Ishikawa (cell line): ENCODE results near the gene CRTC1.

Experiments used
- CEBPB ChIP-seq: IDR thresholded peaks from 2 replicates; pipeline ENCODE4 v1.6.1; 2012
- CREB1 ChIP-seq: IDR thresholded peaks from 2 replicates; pipeline ENCODE4 v1.6.1; 2012; ENCODE audit warnings: low read depth
- EGR1 ChIP-seq: IDR thresholded peaks from 2 replicates; pipeline ENCODE4 v1.6.1; 2012
- EP300 ChIP-seq: IDR thresholded peaks from 2 replicates; pipeline ENCODE4 v1.6.1; 2012; ENCODE audit warnings: borderline replicate concordance
- FOXM1 ChIP-seq: IDR thresholded peaks from 2 replicates; pipeline ENCODE4 v1.6.1; 2012; ENCODE audit warnings: low read depth, borderline replicate concordance
- NFIC ChIP-seq: IDR thresholded peaks from 2 replicates; pipeline ENCODE4 v1.6.1; 2012
- RAD21 ChIP-seq: IDR thresholded peaks from 2 replicates; pipeline ENCODE4 v1.6.1; 2012; ENCODE audit warnings: low read depth
- TAF1 ChIP-seq: IDR thresholded peaks from 2 replicates; pipeline ENCODE4 v1.6.1; 2012; ENCODE audit warnings: low read depth, mild to moderate bottlenecking
- TCF12 ChIP-seq: IDR thresholded peaks from 2 replicates; pipeline ENCODE4 v1.6.1; 2012; ENCODE audit warnings: low read depth
- TEAD4 ChIP-seq: IDR thresholded peaks from 2 replicates; pipeline ENCODE4 v1.6.1; 2012
- YY1 ChIP-seq: IDR thresholded peaks from 2 replicates; pipeline ENCODE4 v1.6.1; 2012; ENCODE audit warnings: low read depth
- ZBTB7A ChIP-seq: IDR thresholded peaks from 2 replicates; pipeline ENCODE4 v1.6.1; 2012; ENCODE audit warnings: low read depth
- TF ChIP-seq, protein P1 (sequence below): IDR thresholded peaks from 2 replicates; pipeline ENCODE4 v1.6.1; 2012
- TF ChIP-seq, protein P2 (sequence below): IDR thresholded peaks from 2 replicates; pipeline ENCODE4 v1.6.1; 2012
- TF ChIP-seq, protein P3 (sequence below): IDR thresholded peaks from 2 replicates; pipeline ENCODE4 v1.6.1; 2012; ENCODE audit warnings: low read depth, mild to moderate bottlenecking

CRTC1 gene

DNA sequence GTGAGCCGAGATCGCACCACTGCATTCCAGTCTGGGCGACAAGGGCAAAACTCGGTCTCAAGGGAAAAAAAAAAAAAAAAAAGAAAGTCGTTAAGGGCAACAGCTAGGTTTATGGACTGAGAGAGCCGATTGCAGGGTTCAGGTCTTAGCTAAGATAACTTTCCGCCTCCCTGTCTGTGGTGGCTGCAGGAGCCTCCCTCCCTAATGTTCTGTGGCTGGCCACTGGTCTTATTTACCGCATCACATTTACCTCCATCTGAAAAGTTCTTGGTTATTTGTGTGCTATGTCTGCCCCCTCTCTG, 722 bp upstream of the CRTC1 start:
- TF ChIP-seq, protein P1, sequence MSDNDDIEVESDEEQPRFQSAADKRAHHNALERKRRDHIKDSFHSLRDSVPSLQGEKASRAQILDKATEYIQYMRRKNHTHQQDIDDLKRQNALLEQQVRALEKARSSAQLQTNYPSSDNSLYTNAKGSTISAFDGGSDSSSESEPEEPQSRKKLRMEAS, result no peak
- no peak for TF ChIP-seq TCF12
- no peak for TF ChIP-seq RAD21
- TF ChIP-seq, protein P2, sequence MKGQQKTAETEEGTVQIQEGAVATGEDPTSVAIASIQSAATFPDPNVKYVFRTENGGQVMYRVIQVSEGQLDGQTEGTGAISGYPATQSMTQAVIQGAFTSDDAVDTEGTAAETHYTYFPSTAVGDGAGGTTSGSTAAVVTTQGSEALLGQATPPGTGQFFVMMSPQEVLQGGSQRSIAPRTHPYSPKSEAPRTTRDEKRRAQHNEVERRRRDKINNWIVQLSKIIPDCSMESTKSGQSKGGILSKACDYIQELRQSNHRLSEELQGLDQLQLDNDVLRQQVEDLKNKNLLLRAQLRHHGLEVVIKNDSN, result no peak
- TF ChIP-seq CEBPB, result no peak
- TF ChIP-seq CREB1, result no peak
- no peak for TF ChIP-seq YY1
- TF ChIP-seq EGR1, result no peak
- no peak for TF ChIP-seq ZBTB7A
- TF ChIP-seq, protein P3, sequence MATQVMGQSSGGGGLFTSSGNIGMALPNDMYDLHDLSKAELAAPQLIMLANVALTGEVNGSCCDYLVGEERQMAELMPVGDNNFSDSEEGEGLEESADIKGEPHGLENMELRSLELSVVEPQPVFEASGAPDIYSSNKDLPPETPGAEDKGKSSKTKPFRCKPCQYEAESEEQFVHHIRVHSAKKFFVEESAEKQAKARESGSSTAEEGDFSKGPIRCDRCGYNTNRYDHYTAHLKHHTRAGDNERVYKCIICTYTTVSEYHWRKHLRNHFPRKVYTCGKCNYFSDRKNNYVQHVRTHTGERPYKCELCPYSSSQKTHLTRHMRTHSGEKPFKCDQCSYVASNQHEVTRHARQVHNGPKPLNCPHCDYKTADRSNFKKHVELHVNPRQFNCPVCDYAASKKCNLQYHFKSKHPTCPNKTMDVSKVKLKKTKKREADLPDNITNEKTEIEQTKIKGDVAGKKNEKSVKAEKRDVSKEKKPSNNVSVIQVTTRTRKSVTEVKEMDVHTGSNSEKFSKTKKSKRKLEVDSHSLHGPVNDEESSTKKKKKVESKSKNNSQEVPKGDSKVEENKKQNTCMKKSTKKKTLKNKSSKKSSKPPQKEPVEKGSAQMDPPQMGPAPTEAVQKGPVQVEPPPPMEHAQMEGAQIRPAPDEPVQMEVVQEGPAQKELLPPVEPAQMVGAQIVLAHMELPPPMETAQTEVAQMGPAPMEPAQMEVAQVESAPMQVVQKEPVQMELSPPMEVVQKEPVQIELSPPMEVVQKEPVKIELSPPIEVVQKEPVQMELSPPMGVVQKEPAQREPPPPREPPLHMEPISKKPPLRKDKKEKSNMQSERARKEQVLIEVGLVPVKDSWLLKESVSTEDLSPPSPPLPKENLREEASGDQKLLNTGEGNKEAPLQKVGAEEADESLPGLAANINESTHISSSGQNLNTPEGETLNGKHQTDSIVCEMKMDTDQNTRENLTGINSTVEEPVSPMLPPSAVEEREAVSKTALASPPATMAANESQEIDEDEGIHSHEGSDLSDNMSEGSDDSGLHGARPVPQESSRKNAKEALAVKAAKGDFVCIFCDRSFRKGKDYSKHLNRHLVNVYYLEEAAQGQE, result no peak
- TF ChIP-seq NFIC, result no peak
- TF ChIP-seq EP300, result no peak
- no peak for TF ChIP-seq FOXM1
- TF ChIP-seq TEAD4, result no peak
- no peak for TF ChIP-seq TAF1

DNA sequence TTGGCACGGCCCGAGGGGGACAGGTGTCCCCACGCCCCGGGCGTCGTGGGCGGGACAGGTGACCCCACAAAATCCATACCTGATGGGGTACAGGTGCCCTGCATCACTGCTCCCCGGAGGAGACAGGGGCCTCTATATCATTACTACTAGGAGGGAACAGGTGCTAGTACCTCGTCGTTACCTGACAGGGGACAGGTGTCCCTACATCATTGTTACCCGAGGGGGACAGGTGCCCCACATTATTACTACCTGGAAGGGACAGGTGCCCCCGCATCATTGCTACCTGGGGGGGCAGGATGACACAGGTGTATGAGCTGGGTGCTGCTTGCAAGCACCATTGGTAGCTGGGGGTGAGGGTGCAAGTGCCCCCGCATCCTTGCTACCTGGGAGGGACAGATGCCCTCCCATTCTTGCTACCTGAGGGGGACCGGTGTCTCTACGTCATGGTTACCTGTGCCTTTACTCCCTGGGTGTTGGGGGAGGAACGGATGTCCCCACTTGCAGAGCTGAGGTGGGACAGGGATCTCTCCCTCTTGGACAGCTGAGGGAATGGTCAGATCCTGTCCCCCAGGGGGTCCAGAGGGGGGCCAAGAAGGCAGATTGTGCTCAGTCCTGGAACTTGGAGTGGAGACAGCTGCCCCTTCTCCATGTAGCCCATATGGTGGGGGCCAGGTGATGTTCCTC, 620 bp downstream of the CRTC1 start:
- TF ChIP-seq EP300 (no peak), NFIC (no peak), EGR1 (no peak), TEAD4 (no peak), TCF12 (no peak), ZBTB7A (no peak), YY1 (no peak), CREB1 (no peak), TAF1 (no peak), CEBPB (no peak), RAD21 (no peak)
- TF ChIP-seq, protein P1, result no peak
- TF ChIP-seq, protein P3, result no peak
- TF ChIP-seq, protein P2, result no peak

DNA sequence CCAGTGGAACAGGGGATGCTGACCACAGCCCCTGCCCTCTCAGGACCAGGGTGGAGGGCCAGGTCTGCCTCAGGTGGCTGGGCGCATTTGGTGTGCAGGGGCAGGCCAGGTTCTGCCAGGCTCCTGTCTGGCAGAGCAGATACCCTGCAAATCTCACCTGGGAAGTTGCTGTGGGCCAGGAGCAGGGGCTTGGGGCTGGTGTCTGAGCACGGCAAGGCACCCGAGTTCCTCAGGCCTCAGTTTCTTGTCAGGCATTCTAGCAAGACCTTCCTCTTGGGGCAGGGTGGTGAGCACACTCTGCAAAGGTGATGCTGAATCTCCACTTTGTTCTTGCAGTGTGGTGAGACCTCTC, 1.1 kb downstream of the CRTC1 start:
- TF ChIP-seq FOXM1 (no peak), YY1 (no peak), CEBPB (no peak), EP300 (no peak), ZBTB7A (no peak), EGR1 (no peak), RAD21 (no peak), TAF1 (no peak), TCF12 (no peak), NFIC (no peak)
- TF ChIP-seq, protein P1, result no peak
- TF ChIP-seq, protein P2, result no peak

DNA sequence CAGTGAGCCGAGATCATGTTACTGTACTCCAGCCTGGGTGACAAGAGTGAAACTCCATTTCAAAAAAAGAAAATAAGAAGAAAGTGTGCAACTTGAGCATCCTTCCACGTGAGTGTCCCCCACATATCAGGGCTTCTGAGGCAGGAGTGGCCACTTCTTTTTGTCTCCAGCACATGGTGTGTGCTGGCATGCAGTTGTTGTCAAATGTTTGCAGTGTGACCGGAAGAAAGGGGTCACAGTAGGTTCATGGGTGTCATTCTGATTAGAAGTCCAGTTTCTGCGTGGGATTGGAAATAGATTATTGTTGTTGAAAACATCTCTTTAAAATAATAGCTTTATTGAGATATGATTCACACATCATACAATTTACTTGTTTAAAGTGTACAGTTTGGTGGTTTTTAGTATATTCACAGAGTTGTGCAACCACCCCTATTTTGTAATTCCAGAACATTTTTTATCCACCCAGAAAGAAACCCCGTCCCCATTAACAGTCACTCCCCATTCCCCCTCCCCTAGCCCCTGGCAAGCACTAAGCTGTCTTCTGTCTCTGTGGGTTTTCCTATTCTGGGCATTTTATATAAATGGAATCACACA, 2.2 kb downstream of the CRTC1 start:
- TF ChIP-seq, protein P3, result no peak
- TF ChIP-seq ZBTB7A (no peak), TAF1 (no peak), EGR1 (no peak), TCF12 (no peak), FOXM1 (no peak)
- TF ChIP-seq, protein P1, result no peak
